ENCODE measurements around the gene PRMT9.

GRCh38 chr4:147658501-147658900, 25.5 kb downstream of the PRMT9 start:
- TF ChIP-seq SMARCB1 (IDR thresholded peaks at IDR 0.05; ENCODE audit: insufficient read length, low read depth) (no peak), ZNF318 (IDR thresholded peaks at IDR 0.05; ENCODE audit: borderline replicate concordance in 1 of 2, low read depth in 1 of 2) (no peak), SMARCC2 (IDR thresholded peaks at IDR 0.05; ENCODE audit: low read depth) (no peak), POLR2A (conservative IDR thresholded peaks at IDR 0.05) (no peak), CTCF (IDR thresholded peaks at IDR 0.05 in 2 of 3, conservative IDR thresholded peaks at IDR 0.05 in 1 of 3; ENCODE audit: insufficient read depth in 2 of 3, low read depth in 1 of 3, low read length in 3 of 3) (no peak), EZH2 (IDR thresholded peaks at IDR 0.05; ENCODE audit: borderline replicate concordance, low read depth, low read length) (no peak), KDM2B (CRISPR knock-in tag; IDR thresholded peaks at IDR 0.05) (no peak)

Data from K562 (cell line).